ENCODE results near the gene CACNA1A. TPM values are rescaled to one million over a fixed set of nuclear protein-coding genes. Genes with fewer than 3 reads are reported as not detected.

Gene CACNA1A
- polyA plus RNA-seq, 2 of the 4 experiments (the other 2 are of a cell fraction): 0.27 to 0.71 TPM

GRCh38 chr19:13337181-13337580 is 169.1 kb downstream of the CACNA1A start:
- Histone ChIP-seq H3K4me1 (no peaks in the 10 kb centered on the region), H3K4me3 (no peak overlapping the region), H3K4me2 (no peak overlapping the region), H3K9me3 (no peaks in the 10 kb centered on the region), H3K27ac (no peak overlapping the region)
- 2% methylated on average over 3 of the region's 3 CpGs for WGBS (ENCODE audit: missing lambda C conversion rate)
- CTCF ChIA-PET: interaction anchor here (0.6 kb wide), 1 partner anchor 180 kb away, joined by 3 read pairs; no protein-coding TSS in a partner anchor
- POLR2A ChIA-PET: no interaction called here
- DNase-seq (ENCODE audit: low read depth in 1 of 2, low spot score in 1 of 2) (no peak), ATAC-seq (no peak), FAIRE-seq (no peak)
- no peak for TF ChIP-seq SREBF2 (IDR thresholded peaks at IDR 0.05)
- TF ChIP-seq HEYL (CRISPR knock-in tag; IDR thresholded peaks at IDR 0.05): no peak
- no peak for TF ChIP-seq CBX8 (IDR thresholded peaks at IDR 0.05)
- TF ChIP-seq EHMT2 (IDR thresholded peaks at IDR 0.05; ENCODE audit: low read depth): no peak
- no peak for TF ChIP-seq RFX5 (IDR thresholded peaks at IDR 0.05)
- TF ChIP-seq ZC3H11A (IDR thresholded peaks at IDR 0.05): no peak
- TF ChIP-seq BHLHE40 (IDR thresholded peaks at IDR 0.05; ENCODE audit: low read depth, low read length): no peak
- no peak for TF ChIP-seq KDM5A (IDR thresholded peaks at IDR 0.05)
- TF ChIP-seq POLR2A (IDR thresholded peaks at IDR 0.05; ENCODE audit: low read length): no peak
- no peak for TF ChIP-seq FOXS1 (CRISPR knock-in tag; IDR thresholded peaks at IDR 0.05)
- TF ChIP-seq ESRRA (IDR thresholded peaks at IDR 0.05; ENCODE audit: borderline replicate concordance, low read length): no peak
- no peak for TF ChIP-seq NR3C1 (IDR thresholded peaks at IDR 0.05)
- TF ChIP-seq RAD21 (conservative IDR thresholded peaks at IDR 0.05 in 1 of 2, IDR thresholded peaks at IDR 0.05 in 1 of 2): no peak
- TF ChIP-seq ATOH8 (CRISPR knock-in tag; IDR thresholded peaks at IDR 0.05; ENCODE audit: low read depth): no peak
- no peak for TF ChIP-seq REST (IDR thresholded peaks at IDR 0.05)
- TF ChIP-seq CHD4 (IDR thresholded peaks at IDR 0.05; ENCODE audit: borderline replicate concordance): no peak

- ATAC-seq: no peak
- POLR2A ChIA-PET: no interaction called here
- peak in 1 of 2 experiments; percentile 32 for DNase-seq (ENCODE audit: low read depth in 1 of 2, low spot score in 1 of 2)
- Histone ChIP-seq H3K9me3 (peaks cover 11% of the 10 kb centered on the region; the same call in 1 of the 3 replicates), H3K27ac (no peak overlapping the region), H3K4me2 (no peak overlapping the region), H3K4me3 (no peak overlapping the region), H3K4me1 (no peaks in the 10 kb centered on the region)
- 20% methylated on average over 7 of the region's 7 CpGs for WGBS (ENCODE audit: missing lambda C conversion rate)
- no peak for TF ChIP-seq NFE2L2 (conservative IDR thresholded peaks at IDR 0.05; ENCODE audit: low read length)
- TF ChIP-seq PHF8 (IDR thresholded peaks at IDR 0.05; ENCODE audit: borderline replicate concordance, low read depth): no peak
- no peak for TF ChIP-seq CBX8 (IDR thresholded peaks at IDR 0.05)
- peak; percentile 49; the same call in 1 of the 2 replicates for TF ChIP-seq MAX (IDR thresholded peaks at IDR 0.05)
- TF ChIP-seq JUN (IDR thresholded peaks at IDR 0.05): no peak
- TF ChIP-seq HOXB5 (CRISPR knock-in tag; IDR thresholded peaks at IDR 0.05): no peak
- TF ChIP-seq HMGXB4 (CRISPR knock-in tag; IDR thresholded peaks at IDR 0.05; ENCODE audit: borderline replicate concordance): no peak
- no peak for FAIRE-seq
- CTCF ChIA-PET: interaction anchor here (1.2 kb wide), 2 partner anchors 10 to 15 kb away, joined by 3 to 4 read pairs; no protein-coding TSS in a partner anchor
These were observed 171.3 kb downstream of the CACNA1A start for GRCh38 chr19:13334801-13335481.
